ENCODE results near the gene SP6.

The SP6 gene

GRCh38 chr17:47836601-47837000 is 14.4 kb downstream of the SP6 start:
- no peak for DNase-seq (ENCODE audit: low read depth, low spot score)

- DNase-seq (ENCODE audit: low read depth, low spot score): no peak
These were observed 16.2 kb downstream of the SP6 start for GRCh38 chr17:47834756-47835155.

- DNase-seq (ENCODE audit: low read depth, low spot score): no peak
These were observed 19.0 kb downstream of the SP6 start for GRCh38 chr17:47831934-47832327.

GRCh38 chr17:47831003-47831933 is 19.7 kb downstream of the SP6 start, which contains the start of the genes LRRC46 and MRPL10:
Gene LRRC46, plus strand, starts transcription at chr17:47831670. Its CDS starts 320 bp downstream, at chr17:47831990.
Gene MRPL10, minus strand, starts transcription at chr17:47831541. Its CDS starts 30 bp downstream, at chr17:47831511.
- peak; percentile 79 for DNase-seq (ENCODE audit: low read depth, low spot score)

GRCh38 chr17:47830396-47831002 is 20.5 kb downstream of the SP6 start:
- DNase-seq (ENCODE audit: low read depth, low spot score): no peak

GRCh38 chr17:47829870-47830269 is 21.1 kb downstream of the SP6 start:
- no peak for DNase-seq (ENCODE audit: low read depth, low spot score)

GRCh38 chr17:47823519-47823918 is 27.4 kb downstream of the SP6 start:
- no peak for DNase-seq (ENCODE audit: low read depth, low spot score)

GRCh38 chr17:47822785-47823184 is 28.2 kb downstream of the SP6 start:
- DNase-seq (ENCODE audit: low read depth, low spot score): no peak

GRCh38 chr17:47821424-47822391 is 29.3 kb downstream of the SP6 start, which contains the start of gene OSBPL7:
Gene OSBPL7, minus strand, starts transcription at chr17:47821794. Its CDS starts 1,516 bp downstream, at chr17:47820278.
- DNase-seq (ENCODE audit: low read depth, low spot score): no peak

- DNase-seq (ENCODE audit: low read depth, low spot score): no peak
These were observed 29.9 kb downstream of the SP6 start for GRCh38 chr17:47821031-47821423.

- no peak for DNase-seq (ENCODE audit: low read depth, low spot score)
These were observed 30.8 kb downstream of the SP6 start for GRCh38 chr17:47820033-47820789.

GRCh38 chr17:47819475-47819874 is 31.5 kb downstream of the SP6 start:
- no peak for DNase-seq (ENCODE audit: low read depth, low spot score)

GRCh38 chr17:47818002-47818695 is 32.8 kb downstream of the SP6 start:
- DNase-seq (ENCODE audit: low read depth, low spot score): no peak

- DNase-seq (ENCODE audit: low read depth, low spot score): no peak
These were observed 34.0 kb downstream of the SP6 start for GRCh38 chr17:47816947-47817346.

- DNase-seq (ENCODE audit: low read depth, low spot score): no peak
These were observed 34.7 kb downstream of the SP6 start for GRCh38 chr17:47816111-47816735.

GRCh38 chr17:47815106-47815918 is 35.7 kb downstream of the SP6 start:
- no peak for DNase-seq (ENCODE audit: low read depth, low spot score)

- DNase-seq (ENCODE audit: low read depth, low spot score): no peak
These were observed 37.4 kb downstream of the SP6 start for GRCh38 chr17:47813512-47814031.

- DNase-seq (ENCODE audit: low read depth, low spot score): no peak
These were observed 37.9 kb downstream of the SP6 start for GRCh38 chr17:47813077-47813476.

Measured in brain pericyte (primary cell).